PFSK-1 (cell line): ENCODE data around the gene MFSD8.

ENCODE experiments used
- POLR2AphosphoS5 ChIP-seq: IDR thresholded peaks from 2 replicates; pipeline ENCODE4 v1.6.1; 2012; ENCODE audit warnings: low read depth, mild to moderate bottlenecking, control low read depth, low read length, moderate library complexity
- TAF1 ChIP-seq: IDR thresholded peaks from 2 replicates; pipeline ENCODE4 v1.6.1; 2012; ENCODE audit warnings: low read length, control low read depth, borderline replicate concordance; ENCODE audit not compliant: insufficient read depth

DNA sequence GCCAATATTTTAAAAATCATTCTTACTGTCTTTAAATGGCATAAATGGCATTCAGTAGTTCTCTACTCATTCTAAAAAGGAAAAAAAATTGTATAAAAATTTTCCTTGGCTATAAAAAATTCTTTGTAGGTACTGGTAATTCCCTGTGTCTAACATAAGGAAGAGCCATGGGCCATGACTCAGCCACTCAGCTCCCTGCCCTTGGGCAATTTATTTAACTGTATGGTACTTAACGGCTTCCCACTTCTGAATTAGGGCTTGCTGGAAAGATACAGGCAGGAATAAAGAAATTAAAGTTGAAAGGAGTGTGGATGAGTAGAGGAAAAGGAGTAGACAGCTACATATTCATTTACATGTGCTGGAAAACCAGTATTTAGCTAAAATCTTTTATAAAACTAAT is 30.8 kb upstream of the MFSD8 start:
- TF ChIP-seq TAF1 (no peak), POLR2AphosphoS5 (no peak)
